Measurements from ENCODE around the gene SP7.
A peak's percentile ranks its signal among the peaks of the same experiment; 100 is the strongest.
"Not testable (repeated sequence)": the region's sequence is repeated elsewhere in the genome, so short reads cannot be mapped to it uniquely, and the experiment has no call there.

SP7 gene

DNA sequence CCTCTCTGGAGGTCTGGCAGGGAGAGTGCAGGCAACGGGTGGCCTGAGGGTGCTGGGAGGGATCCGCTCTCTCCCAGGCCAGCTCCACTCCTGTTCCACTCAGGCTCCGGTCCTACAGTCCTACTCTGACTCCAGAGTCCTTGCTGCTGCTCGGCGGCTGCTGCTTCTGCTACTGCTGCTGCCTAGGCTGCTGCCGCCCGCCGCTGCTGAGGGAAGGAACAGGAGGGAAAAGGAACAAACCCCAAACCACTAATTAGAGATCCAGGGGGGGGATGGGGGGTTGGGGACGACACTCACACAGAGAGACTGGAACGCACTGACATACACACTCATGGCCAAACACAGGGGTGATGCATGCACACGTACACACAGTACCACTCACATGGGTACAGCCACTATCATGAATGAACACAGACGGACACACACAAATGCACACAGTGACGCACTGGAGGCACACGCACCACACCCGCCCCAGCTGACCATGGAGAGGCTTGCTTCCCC is at the start of gene SP7:
SP7 (minus strand) TSS at position 174 of the 501 bp plus-strand sequence. CDS start 708 bp downstream, outside the sequence.
- no peak for DNase-seq

DNA sequence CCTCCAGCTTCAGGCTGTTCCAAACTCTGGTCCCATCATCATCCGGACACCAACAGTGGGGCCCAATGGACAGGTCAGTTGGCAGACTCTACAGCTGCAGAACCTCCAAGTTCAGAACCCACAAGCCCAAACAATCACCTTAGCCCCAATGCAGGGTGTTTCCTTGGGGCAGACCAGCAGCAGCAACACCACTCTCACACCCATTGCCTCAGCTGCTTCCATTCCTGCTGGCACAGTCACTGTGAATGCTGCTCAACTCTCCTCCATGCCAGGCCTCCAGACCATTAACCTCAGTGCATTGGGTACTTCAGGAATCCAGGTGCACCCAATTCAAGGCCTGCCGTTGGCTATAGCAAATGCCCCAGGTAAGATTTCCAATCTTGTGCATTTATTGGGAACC is 47.1 kb upstream of the SP7 start:
- DNase-seq = no peak

DNA sequence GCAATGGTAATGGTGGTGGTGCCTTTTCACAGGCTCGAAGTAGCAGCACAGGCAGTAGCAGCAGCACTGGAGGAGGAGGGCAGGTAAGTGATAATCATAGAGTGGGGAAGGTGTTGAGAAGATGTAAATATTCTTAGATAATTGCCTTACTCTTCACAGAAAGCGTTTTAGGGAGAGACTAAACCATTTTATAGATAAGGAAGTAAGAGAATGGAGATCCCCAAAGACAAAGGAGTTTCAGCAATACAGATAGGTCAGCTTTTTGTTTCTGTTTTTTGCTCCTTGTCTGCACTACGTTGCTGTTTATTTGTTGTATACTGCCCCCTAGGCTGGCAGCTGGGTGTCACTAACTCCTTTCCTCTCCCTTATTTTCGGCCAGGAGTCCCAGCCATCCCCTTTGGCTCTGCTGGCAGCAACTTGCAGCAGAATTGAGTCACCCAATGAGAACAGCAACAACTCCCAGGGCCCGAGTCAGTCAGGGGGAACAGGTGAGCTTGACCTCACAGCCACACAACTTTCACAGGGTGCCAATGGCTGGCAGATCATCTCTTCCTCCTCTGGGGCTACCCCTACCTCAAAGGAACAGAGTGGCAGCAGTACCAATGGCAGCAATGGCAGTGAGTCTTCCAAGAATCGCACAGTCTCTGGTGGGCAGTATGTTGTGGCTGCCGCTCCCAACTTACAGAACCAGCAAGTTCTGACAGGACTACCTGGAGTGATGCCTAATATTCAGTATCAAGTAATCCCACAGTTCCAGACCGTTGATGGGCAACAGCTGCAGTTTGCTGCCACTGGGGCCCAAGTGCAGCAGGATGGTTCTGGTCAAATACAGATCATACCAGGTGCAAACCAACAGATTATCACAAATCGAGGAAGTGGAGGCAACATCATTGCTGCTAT is 45.8 kb upstream of the SP7 start:
- no peak for DNase-seq

DNA sequence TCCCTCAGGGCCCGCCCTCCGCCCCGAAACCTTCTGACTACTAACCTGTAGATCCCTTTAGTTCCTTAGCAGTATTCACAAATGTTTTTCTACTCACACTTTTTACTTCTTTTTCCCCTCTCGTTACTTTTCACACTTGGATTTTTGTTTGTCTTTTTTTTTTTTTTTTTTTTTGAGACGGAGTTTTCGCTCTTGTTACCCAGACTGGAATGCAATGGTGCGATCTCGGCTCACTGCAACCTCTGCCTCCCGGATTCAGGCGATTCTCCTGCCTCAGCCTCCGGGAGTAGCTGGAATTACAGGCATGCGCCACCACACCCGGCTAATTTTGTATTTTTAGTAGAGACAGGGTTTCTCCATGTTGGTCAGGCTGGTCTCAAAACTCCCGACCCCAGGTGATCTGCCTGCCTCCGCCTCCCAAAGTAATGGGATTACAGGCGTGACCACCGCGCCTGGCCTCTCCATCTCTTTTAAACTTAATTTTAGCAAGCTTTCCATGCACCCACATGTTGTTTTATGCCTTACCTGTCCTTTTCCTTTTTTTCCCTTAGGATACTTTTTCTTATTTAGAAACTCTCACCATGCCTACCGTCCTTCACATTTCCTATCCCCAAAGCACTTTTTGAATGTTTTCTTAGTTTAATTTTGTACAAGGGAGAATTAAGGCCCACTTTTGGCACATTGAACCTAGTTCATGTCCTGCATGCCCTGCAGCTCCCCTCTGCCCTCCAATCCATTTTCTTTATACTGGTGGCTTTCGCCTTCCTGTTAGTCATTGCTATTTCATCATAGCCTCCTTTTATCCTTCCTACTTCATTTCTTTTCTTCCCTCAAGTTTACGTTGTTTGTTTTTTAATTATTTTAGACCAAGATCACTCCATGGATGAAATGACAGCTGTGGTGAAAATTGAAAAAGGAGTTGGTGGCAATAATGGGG is 44.9 kb upstream of the SP7 start:
- DNase-seq = no peak

DNA sequence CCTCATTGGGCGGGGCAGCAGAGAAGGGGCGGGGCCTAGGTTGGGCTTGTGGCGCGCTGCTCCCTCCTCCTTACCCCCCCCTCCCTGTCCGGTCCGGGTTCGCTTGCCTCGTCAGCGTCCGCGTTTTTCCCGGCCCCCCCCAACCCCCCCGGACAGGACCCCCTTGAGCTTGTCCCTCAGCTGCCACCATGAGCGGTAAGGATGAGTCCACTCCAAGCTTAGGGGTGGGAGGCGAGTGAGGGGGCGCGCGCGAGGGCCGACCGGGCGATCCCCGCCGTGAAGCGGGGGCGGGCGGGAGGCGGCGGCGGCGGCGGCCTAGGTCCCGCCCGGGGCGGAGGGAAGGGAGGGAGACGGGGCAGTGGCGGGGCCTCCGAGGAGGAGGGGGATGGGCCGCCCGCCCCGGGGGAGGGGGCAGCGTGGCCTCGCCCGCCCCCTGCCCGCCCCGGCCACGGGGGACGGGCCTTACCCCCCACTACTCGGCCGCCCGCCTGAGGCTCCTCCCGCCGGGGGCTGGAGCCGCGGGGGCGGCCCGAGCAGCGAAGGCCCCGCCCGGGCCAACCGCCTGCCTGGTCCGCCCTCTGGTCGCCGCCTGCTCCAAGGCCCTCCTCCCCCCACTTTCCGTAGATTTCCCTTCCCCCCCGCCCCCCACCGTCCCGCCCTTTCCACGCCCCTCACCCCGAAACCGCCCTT is 44.1 kb upstream of the SP7 start, which contains the start of gene SP1:
SP1 (plus strand) TSS at position 73 of the 690 bp plus-strand sequence; CDS start at position 189, 116 bp downstream.
- peak; percentile 97 for DNase-seq

DNA sequence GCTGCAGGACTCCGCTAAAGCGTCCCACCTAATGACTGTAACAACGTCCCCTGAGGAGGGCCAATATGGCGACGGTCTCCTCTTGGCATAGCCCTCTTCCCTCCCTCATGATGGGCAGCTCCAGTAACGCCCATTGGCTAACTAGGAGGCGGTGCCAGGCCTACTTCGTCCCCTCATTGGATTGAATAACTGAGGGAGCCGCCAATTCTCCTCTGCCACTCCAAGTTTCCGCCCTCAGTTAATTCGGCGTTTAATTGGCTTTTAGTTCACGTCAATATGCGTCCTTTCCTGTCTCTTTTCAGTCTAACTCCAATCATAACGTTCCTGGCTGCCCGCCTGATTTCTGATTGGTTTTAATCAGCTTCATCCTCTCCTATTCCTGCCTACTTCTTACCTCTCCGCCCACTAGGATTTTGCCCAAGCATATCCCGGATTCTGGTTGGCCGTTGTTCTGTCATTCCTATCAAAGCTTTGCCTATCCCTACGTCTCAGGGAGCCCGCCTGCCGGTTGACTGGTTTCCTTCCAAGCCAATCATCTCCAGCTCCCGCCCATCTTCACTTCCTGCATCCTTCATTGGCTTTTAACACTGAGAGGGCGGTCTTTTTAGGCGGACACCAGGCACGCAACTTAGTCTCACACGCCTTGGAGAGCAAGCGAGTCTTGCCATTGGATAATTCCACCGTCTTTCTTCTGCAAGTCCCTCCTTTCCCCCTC is 43.4 kb upstream of the SP7 start:
- peak; percentile 100 for DNase-seq

DNA sequence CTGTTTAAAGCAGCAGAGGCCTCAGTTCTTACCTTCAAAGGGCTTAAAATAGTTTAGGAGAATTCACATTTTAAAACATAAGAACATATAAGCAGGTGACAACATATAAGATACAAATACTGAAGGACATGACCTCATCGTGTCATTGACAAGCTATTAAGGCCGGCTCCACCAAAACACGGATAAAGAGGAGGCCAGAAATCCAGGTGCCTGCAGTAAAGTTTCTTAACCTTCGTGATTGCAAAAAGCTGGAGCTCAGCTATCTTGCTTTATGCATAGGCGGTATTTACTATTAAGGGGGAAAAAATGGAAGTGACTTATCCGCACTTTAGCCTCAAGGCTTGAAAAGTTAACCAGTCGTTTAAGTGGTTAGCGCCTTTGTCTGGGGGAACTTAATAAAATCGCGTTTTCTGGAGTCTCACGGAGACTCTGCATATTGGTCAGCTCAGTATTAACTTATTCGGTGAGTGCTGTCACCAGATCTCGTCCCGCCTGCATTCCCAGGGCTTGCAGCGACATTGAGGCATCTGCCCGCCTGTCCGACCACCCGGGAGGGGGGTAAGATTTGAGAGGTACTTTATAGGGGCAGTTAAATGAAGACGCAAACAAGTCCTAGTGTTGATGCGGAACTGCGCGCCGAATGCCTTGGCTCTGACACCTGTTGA is 42.7 kb upstream of the SP7 start:
- peak; percentile 26 for DNase-seq

DNA sequence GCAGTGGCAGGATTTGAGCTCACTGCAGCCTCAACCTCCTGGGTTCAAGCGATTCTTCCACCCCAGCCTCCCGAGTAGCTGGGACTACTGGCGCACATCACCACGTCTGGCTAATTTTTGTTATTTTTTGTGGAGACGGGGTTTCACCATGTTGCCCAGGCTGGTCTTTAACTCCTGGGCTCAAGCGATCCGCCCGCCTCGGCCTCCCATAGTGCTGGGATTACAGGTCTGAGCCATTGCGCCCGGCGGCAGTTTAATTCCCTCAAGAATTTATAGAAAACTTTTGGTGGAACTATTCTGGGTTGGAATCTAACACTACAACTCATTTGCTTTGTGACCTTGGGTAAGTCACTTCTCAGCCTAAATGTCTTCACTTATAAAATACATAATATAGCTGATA is 42.1 kb upstream of the SP7 start:
- DNase-seq = no peak

DNA sequence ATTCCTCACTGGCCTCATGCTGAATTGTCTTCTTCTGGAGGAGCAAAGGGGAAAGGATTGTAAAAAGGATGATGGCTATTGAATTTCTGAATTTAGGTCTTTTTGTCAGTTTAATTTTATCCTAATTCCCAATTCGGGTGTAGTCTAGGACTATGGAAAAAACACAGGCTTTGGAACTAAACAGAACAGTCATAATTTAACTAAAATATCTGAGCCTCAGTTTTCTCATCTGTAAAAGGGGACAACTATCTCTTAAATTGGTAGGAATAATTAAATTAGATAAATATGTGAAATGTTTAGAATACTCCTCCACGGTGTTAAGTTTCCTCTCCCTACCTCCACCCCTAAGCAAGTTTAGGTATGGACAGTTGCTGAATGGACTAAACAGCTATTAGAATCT is 40.6 kb upstream of the SP7 start:
- DNase-seq = no peak

DNA sequence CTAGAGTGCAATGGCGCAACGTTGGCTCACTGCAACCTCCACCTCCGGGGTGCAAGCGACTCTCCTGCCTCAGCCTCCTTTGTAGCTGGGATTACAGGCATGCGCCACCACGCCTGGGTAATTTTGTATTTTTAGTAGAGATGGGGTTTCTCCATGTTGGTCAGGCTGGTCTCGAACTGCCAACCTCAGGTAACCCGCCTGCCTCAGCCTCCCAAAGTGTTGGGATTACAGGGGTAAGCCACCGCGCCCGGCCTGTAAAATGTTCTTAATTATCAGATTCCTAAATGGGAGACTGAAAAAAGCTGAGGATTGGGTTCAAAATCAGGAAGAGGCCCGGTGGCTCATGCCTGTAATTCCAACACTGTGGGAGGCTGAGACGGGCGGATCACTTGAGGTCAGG is 38.1 kb upstream of the SP7 start:
- DNase-seq = not testable (repeated sequence)

DNA sequence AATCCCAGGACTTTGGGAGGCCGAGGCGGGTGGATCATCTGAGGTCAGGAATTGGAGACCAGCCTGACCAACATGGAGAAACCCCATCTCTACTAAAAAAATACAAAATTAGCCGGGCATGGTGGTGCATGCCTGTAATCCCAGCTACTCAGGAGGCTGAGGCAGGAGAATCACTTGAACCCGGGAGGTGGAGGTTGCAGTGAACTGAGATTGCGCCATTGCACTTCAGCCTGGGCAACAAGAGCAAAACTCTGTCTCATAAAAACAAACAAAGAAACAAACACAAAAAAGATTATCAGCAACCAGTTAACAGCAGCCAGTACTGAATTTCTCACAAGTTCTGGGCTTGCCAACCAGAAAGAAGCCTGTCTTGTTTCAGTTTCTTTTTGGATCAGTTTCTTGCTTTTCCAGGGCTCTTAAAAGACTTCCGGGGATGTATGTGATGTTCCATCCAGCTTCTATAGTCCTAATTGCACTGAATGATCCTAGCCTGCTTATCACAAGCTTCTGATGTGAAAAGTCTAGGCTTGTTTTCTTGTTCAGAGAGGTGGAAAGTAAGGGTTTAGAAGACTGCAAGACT is 37.5 kb upstream of the SP7 start:
- not testable (repeated sequence) for DNase-seq

DNA sequence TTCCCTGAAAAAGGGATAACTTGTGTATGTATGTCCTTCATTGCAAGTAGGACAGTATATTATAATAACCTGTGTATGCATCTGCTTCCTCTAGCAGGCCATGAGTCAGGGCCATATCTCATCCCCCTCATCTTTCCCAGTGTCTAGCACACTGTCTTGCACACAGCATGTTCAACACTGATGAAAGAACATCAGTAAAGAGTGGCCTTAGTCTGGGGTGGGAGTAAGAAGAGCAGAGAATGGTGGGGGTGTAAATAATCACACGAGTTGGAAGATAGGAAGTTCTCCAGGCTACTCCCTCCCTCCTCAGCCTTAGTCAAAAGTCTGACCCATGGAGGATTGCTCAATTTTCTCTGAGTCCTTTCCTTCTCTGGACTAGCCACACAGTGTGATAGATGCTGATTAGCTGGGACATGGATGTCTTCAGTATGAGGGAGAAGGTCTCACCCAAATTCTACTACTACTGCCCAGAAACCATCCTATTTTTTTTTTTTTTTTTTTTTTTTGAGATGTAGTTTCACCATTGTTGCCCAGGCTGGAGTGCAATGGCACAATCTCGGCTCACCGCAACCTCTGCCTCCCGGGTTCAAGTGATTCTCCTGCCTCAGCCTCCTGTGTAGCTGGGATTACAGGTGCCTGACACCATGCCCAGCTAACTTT is 29.2 kb upstream of the SP7 start:
- no peak for DNase-seq

DNA sequence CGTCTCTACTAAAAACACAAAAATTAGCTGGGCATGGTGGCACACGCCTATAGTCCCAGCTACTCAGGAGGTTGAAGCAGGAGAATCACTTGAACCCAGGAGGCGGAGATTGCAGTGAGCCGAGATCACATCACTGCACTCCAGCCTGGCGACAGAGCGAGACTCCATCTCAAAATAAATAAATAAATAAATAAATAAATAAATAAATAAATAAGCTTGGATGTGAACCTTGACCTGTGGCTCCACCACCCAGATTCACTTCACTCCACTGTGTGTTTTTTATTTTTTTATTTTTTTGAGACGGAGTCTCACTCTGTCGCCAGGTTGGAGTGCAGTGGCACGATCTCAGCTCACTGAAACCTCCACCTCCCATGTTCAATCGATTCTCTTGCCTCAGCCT is 25.5 kb upstream of the SP7 start:
- DNase-seq = not testable (repeated sequence)

DNA sequence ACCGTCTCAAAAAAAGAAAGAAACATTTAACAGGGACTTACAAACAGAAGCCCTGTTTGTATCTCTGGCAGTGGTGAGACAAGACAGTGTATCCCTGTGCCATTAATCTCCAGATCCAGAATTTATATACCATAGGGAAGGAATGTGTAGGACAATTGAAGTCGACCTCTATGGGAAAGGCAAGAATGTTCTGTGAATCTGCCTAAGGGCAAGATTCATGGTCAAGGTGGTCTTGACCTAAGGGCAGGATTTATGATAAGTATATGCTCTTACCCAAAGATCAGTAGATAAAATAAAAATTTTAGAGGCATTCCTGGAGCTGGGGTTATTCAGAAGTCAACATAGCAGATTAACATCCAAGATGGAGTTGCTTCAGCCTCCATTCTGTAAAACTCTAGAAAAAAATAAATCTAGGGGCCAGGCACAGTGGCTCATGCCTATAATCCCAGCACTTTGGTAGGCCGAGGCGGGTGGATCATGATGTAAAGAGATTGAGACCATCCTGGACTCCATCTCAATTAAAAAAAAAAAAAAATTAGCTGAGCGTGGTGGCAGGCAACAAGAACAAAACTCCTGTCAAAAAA is 22.8 kb upstream of the SP7 start:
- no peak for DNase-seq

DNA sequence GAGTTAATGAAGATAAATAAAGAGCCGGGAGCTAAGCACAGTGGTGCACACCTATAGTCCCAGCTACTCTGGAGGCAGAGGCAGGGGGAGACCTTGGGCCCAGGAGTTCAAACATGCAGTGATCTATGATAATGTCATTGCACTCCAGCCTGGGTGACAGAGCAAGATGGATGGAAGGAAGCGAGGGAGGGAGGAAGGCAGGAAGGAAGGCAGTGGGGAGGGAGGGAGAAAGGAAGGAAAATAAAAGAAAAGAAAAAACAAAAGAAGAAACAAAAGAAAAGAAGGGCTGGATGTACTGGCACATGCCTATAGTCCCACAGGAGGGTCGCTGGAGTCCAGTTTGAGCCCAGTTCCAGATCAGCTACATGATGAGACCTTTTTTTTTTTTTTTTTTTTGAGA is 19.0 kb upstream of the SP7 start:
- no peak for DNase-seq

DNA sequence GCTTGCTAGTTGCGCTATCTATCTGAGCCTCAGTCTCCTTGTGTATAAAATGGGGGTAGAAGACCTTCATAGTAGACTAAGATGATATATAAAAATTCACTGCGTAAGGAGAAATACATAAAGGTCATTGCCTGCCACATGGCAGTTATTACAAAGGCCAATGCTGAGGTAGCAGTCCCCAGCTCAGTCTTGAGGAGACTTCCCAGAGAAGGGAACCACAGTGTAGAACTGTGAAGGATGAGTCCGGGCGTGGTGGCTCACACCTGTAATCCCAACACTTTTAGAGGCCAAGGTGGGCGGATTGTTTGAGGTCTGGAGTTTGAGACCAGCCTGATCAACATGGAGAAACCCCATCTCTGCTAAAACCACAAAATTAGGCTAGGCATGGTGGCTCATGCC is 17.1 kb upstream of the SP7 start:
- DNase-seq = no peak

DNA sequence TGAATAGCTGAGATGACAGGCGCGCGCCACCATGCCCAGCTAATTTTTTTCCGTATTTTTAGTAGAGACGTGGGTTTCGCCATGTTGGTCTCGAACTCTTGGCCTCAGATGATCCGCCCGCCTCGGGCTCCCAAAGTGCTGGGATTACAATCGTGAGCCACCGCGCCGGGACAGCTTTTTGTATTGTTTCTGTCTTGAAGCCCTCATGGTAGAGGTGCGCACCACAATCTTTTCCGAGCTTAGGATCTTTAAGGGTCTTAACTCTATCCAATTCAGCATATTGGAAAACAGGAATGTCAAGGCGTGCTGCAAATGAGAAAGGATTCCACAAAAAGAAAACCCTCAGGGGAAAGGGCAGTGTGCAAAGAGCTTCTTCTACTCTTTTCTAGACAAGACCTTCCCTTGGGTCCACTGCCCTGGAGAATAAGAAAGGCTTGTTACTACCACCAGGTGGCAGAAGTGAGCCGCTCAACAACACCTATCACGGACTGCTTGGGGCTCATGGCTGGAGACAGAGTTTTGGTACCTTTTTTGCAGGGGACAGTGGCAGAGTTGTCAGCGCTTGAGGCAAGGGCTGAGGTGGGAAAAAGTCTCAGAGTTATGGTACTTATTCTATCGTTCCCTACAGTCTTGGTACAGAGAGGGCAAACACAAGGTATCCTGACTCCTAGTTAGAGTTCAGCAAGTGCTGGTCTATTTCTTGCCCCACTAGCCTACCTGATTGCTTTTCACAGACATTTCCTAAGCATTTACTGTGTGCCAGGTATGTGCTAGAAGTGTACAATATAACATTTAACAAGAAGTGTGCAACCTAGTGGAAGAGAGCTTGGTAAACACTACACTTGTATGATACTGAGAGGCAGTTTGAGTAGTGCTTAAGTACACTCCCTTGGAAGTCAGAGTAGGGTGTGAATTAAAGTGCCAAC is 16.4 kb upstream of the SP7 start:
- peak; percentile 79 for DNase-seq

DNA sequence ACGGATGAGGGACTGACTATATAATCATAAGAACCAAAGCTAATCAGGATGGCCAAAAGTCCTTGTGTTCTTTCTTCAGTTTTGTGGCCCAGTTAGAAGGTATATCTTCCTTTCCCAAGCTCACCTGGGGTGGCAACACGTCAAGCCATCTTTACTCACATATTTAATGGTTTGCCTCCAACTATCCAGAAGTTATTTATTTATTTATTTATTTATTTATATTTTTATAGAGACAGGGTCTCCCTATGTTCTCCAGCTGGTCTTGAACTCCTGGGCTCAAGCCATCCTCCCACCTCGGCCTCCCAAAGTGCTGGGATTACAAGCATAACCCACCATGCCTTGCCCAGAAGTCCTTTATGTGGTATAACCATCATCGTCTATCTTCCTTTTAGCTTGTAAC is 11.8 kb upstream of the SP7 start:
- DNase-seq = no peak

DNA sequence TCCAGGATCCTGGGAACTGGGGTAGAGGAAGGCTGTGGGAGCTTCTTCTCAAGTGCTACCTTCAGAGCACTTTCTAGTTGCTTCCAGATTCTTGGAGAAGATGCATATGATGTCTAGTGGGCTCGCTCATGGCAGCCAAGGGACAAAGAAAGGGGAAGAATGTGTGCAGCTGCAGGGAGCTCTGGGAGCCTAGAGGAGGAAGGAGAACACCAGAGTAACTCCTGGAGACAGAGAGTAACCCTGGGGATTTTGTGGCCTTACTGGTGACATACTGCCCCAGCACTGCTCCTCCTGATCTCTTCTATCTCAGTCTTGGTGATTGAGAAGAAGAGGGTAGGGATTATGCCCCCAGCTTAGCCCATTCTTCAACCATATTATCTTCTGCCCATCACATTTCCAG is 10.3 kb upstream of the SP7 start:
- DNase-seq = no peak

Data from NCI-H774 (cell line).